Mesendoderm (in vitro differentiated cells): ENCODE results near the gene SMPDL3B.

ENCODE experiments used
- DNase-seq: peaks from one replicate; pipeline ENCODE4 v3.0.0; 2013
- H2AK5ac ChIP-seq: 2 replicates; pipeline ENCODE4 v1.6.1; 2013; ENCODE audit warnings: low read length, inconsistent platforms
- H2BK120ac ChIP-seq: 2 replicates; pipeline ENCODE4 v1.6.1; 2013; ENCODE audit warnings: low read depth, mild to moderate bottlenecking, low read length, moderate library complexity, mixed read lengths
- H2BK15ac ChIP-seq: replicated peaks from 2 replicates; pipeline ENCODE4 v1.6.1; 2013; ENCODE audit warnings: low read depth, mild to moderate bottlenecking, moderate library complexity
- H2BK5ac ChIP-seq: 2 replicates; pipeline ENCODE4 v1.6.1; 2013; ENCODE audit warnings: low read length, inconsistent platforms
- H3K18ac ChIP-seq: 2 replicates; pipeline ENCODE4 v1.6.1; 2013; ENCODE audit warnings: mild to moderate bottlenecking, low read length, mixed read lengths
- H3K23ac ChIP-seq: one replicate; pipeline ENCODE4 v1.6.1; 2013; ENCODE audit warnings: low read length
- H3K27ac ChIP-seq: 2 replicates; pipeline ENCODE4 v1.5.1; 2013; ENCODE audit warnings: low read depth, mild to moderate bottlenecking, inconsistent platforms, low read length, moderate library complexity
- H3K27me3 ChIP-seq: 2 replicates; pipeline ENCODE4 v1.6.1; 2013; ENCODE audit warnings: low read length, control low read depth, mild to moderate bottlenecking, inconsistent platforms; ENCODE audit not compliant: insufficient read depth, poor library complexity
- H3K36me3 ChIP-seq: 2 replicates; pipeline ENCODE4 v1.6.1; 2013; ENCODE audit warnings: low read length, inconsistent platforms; ENCODE audit not compliant: control insufficient read depth, insufficient read depth
- H3K4ac ChIP-seq: one replicate; pipeline ENCODE4 v1.6.1; 2013; ENCODE audit warnings: low read depth, mild to moderate bottlenecking, low read length, moderate library complexity
- H3K4me1 ChIP-seq: 2 replicates; pipeline ENCODE4 v1.6.1; 2013; ENCODE audit warnings: low read depth, low read length, inconsistent platforms; ENCODE audit not compliant: control insufficient read depth
- H3K4me2 ChIP-seq: 2 replicates; pipeline ENCODE4 v1.6.1; 2013; ENCODE audit warnings: low read length
- H3K4me3 ChIP-seq: 2 replicates; pipeline ENCODE4 v1.5.1; 2013; ENCODE audit warnings: mild to moderate bottlenecking, low read length
- H3K56ac ChIP-seq: one replicate; pipeline ENCODE4 v1.6.1; 2013; ENCODE audit warnings: low read length
- H3K79me1 ChIP-seq: 2 replicates; pipeline ENCODE4 v1.6.1; 2013; ENCODE audit warnings: low read length, inconsistent platforms
- H3K79me2 ChIP-seq: 2 replicates; pipeline ENCODE4 v1.6.1; 2013; ENCODE audit warnings: mild to moderate bottlenecking, low read length; ENCODE audit not compliant: control insufficient read depth, insufficient read depth
- H3K9ac ChIP-seq: 2 replicates; pipeline ENCODE4 v1.6.1; 2013; ENCODE audit warnings: low read length, inconsistent platforms
- H4K5ac ChIP-seq: one replicate; pipeline ENCODE4 v1.6.1; 2013; ENCODE audit warnings: low read length
- H4K8ac ChIP-seq: one replicate; pipeline ENCODE4 v1.6.1; 2013; ENCODE audit warnings: low read depth, mild to moderate bottlenecking, control low read depth, low read length, moderate library complexity
- WGBS: extraction: QIAGEN DNeasy Blood & Tissue Kit; methylation state at CpG from one replicate; pipeline ENCODE4 v1.1.7; 2013; ENCODE audit warnings: low lambda C conversion rate, missing lambda C conversion rate; ENCODE audit not compliant: insufficient coverage; ENCODE audit errors: extremely low coverage; 5-methylcytosine and 5-hydroxymethylcytosine counted together

The SMPDL3B gene

GRCh38 chr1:27960762-27961645 lies 26.2 kb downstream of the SMPDL3B start:
- Histone ChIP-seq H3K27ac (no peak overlapping the region), H3K56ac (peak overlapping the region; percentile 96), H3K4me1 (peaks cover 3% of the 10 kb centered on the region), H3K18ac (no peak overlapping the region), H3K27me3 (no peaks in the 10 kb centered on the region), H3K36me3 (no peaks in the 10 kb centered on the region), H4K5ac (no peak overlapping the region), H3K23ac (no peak overlapping the region), H2BK120ac (no peak overlapping the region), H3K4me2 (peak overlapping the region; percentile 96), H3K4ac (no peak overlapping the region), H4K8ac (no peak overlapping the region), H3K9ac (peak overlapping the region; percentile 92), H2BK5ac (no peak overlapping the region), H3K79me1 (peaks cover 8% of the 10 kb centered on the region), H3K79me2 (no peaks in the 10 kb centered on the region), H2AK5ac (peak overlapping the region; percentile 85), H2BK15ac (no peak overlapping the region), H3K4me3 (peak overlapping the region; percentile 79)
- no peak for DNase-seq
- no CpG with 5 or more reads among the region's 13 CpGs for WGBS

- no peak overlapping the region for H4K5ac ChIP-seq
- H4K8ac ChIP-seq: no peak overlapping the region
- H3K79me2 ChIP-seq: no peaks in the 10 kb centered on the region
- no peak overlapping the region for H3K18ac ChIP-seq
- no peak overlapping the region for H2BK15ac ChIP-seq
- no peak overlapping the region for H2AK5ac ChIP-seq
- no peak overlapping the region for H2BK120ac ChIP-seq
- H3K79me1 ChIP-seq: peaks cover 8% of the 10 kb centered on the region
- H3K23ac ChIP-seq: no peak overlapping the region
- H3K56ac ChIP-seq: no peak overlapping the region
- H3K9ac ChIP-seq: no peak overlapping the region
- no peak overlapping the region for H2BK5ac ChIP-seq
- H3K4me3 ChIP-seq: no peak overlapping the region
- H3K36me3 ChIP-seq: no peaks in the 10 kb centered on the region
- H3K4ac ChIP-seq: no peak overlapping the region
- no peak for DNase-seq
- peaks cover 3% of the 10 kb centered on the region for H3K4me1 ChIP-seq
- H3K27ac ChIP-seq: no peak overlapping the region
- H3K27me3 ChIP-seq: no peaks in the 10 kb centered on the region
- H3K4me2 ChIP-seq: no peak overlapping the region
- WGBS: no CpG with 5 or more reads among the region's 4 CpGs
Observed at GRCh38 chr1:27961646-27962221, 26.9 kb downstream of the SMPDL3B start.

GRCh38 chr1:27963393-27963792 lies 28.6 kb downstream of the SMPDL3B start:
- Histone ChIP-seq H3K27ac (no peak overlapping the region), H2BK15ac (no peak overlapping the region), H3K27me3 (no peaks in the 10 kb centered on the region), H2AK5ac (no peak overlapping the region), H4K5ac (no peak overlapping the region), H3K79me2 (no peaks in the 10 kb centered on the region), H3K4me1 (peaks cover 3% of the 10 kb centered on the region), H3K36me3 (no peaks in the 10 kb centered on the region), H3K4ac (no peak overlapping the region), H2BK5ac (no peak overlapping the region), H3K9ac (no peak overlapping the region), H4K8ac (no peak overlapping the region), H3K18ac (no peak overlapping the region), H2BK120ac (no peak overlapping the region), H3K4me3 (no peak overlapping the region), H3K79me1 (peaks cover 8% of the 10 kb centered on the region), H3K4me2 (no peak overlapping the region), H3K56ac (no peak overlapping the region), H3K23ac (no peak overlapping the region)
- no CpG with 5 or more reads among the region's 11 CpGs for WGBS
- no peak for DNase-seq

GRCh38 chr1:27966402-27967105 lies 31.8 kb downstream of the SMPDL3B start:
- no peak overlapping the region for H2BK5ac ChIP-seq
- no peak overlapping the region for H4K8ac ChIP-seq
- no peak overlapping the region for H4K5ac ChIP-seq
- no peaks in the 10 kb centered on the region for H3K79me1 ChIP-seq
- no peak overlapping the region for H2BK15ac ChIP-seq
- no peaks in the 10 kb centered on the region for H3K36me3 ChIP-seq
- no peak overlapping the region for H3K4me3 ChIP-seq
- no peak overlapping the region for H3K4ac ChIP-seq
- no peak overlapping the region for H2AK5ac ChIP-seq
- H3K79me2 ChIP-seq: no peaks in the 10 kb centered on the region
- H2BK120ac ChIP-seq: no peak overlapping the region
- DNase-seq: peak; percentile 27
- H3K27ac ChIP-seq: no peak overlapping the region
- H3K9ac ChIP-seq: no peak overlapping the region
- no CpG with 5 or more reads among the region's 24 CpGs for WGBS
- no peaks in the 10 kb centered on the region for H3K4me1 ChIP-seq
- no peak overlapping the region for H3K4me2 ChIP-seq
- H3K18ac ChIP-seq: no peak overlapping the region
- no peaks in the 10 kb centered on the region for H3K27me3 ChIP-seq
- H3K23ac ChIP-seq: no peak overlapping the region
- H3K56ac ChIP-seq: no peak overlapping the region

- no peak overlapping the region for H4K8ac ChIP-seq
- no peak overlapping the region for H3K18ac ChIP-seq
- H3K56ac ChIP-seq: no peak overlapping the region
- H3K4me2 ChIP-seq: no peak overlapping the region
- H3K4me3 ChIP-seq: no peak overlapping the region
- H3K27me3 ChIP-seq: no peaks in the 10 kb centered on the region
- H3K4me1 ChIP-seq: no peaks in the 10 kb centered on the region
- H2BK15ac ChIP-seq: no peak overlapping the region
- no peaks in the 10 kb centered on the region for H3K79me2 ChIP-seq
- H2AK5ac ChIP-seq: no peak overlapping the region
- DNase-seq: no peak
- no peak overlapping the region for H3K4ac ChIP-seq
- no peak overlapping the region for H3K9ac ChIP-seq
- H3K23ac ChIP-seq: no peak overlapping the region
- no peak overlapping the region for H3K27ac ChIP-seq
- H2BK5ac ChIP-seq: no peak overlapping the region
- no peaks in the 10 kb centered on the region for H3K79me1 ChIP-seq
- no peaks in the 10 kb centered on the region for H3K36me3 ChIP-seq
- H2BK120ac ChIP-seq: no peak overlapping the region
- no CpG with 5 or more reads among the region's 12 CpGs for WGBS
- H4K5ac ChIP-seq: no peak overlapping the region
Observed at GRCh38 chr1:27967106-27967883, 32.5 kb downstream of the SMPDL3B start.
